HepG2 (cell line): ENCODE data around the gene GPAT3. TPM values are rescaled to one million over a fixed set of nuclear protein-coding genes. Genes with fewer than 3 reads are reported as not detected.

Experiments used
- ATAC-seq: fragments of 200-7000 bp; cut with Tn5 transposase; 3 replicates; pipeline ENCODE4 v1.9.1; 2020; ENCODE audit warnings: mild to moderate bottlenecking, moderate library complexity
- BruUV-seq: library from RNA; stranded (reverse); fragments of 400-500 nt; replicated peaks from 2 replicates; lab custom pipeline; 2021; lab: Mats Ljungman, UMichigan
- CTCF ChIA-PET: fragments of 300-600 bp; formaldehyde crosslinking; extraction: SDS; loops from one replicate; lab custom pipeline; 2021; ENCODE audit warnings: low total read pairs, inconsistent platforms, low intra/inter-chr PET ratio; lab: Yijun Ruan, JAX
- POLR2A ChIA-PET: fragments of 350-600 bp; sonication (Branson Sonifier 250); formaldehyde crosslinking; loops from one replicate; lab custom pipeline; 2020; ENCODE audit warnings: antibody characterized with exemption, inconsistent platforms; lab: Yijun Ruan, JAX
- DNase-seq: peaks from one replicate; pipeline ENCODE4 v3.0.0-alpha.2; 2015; ENCODE audit warnings: low spot score
- FAIRE-seq: peaks from 3 replicates; lab custom pipeline; 2011; peaks lifted over from hg19 to GRCh38; lab: Jason Lieb, UNC
- H2AFZ ChIP-seq: one replicate; pipeline ENCODE4 v1.6.1; 2011; ENCODE audit warnings: low read length, inconsistent platforms
- H3K27ac ChIP-seq: fragments of 300-600 bp; 3 replicates; pipeline ENCODE4 v1.8.0; 2011; ENCODE audit warnings: mixed run types, mild to moderate bottlenecking, mixed read lengths, low read length, inconsistent platforms; ENCODE audit not compliant: insufficient read depth; ENCODE audit errors: extremely low read length
- H3K27me3 ChIP-seq, 2 experiments: fragments of 200-600 bp in 1 of 2; 2 replicates in 1 of 2; 3 replicates in 1 of 2; pipeline versions ENCODE4 v1.6.0 to v1.8.0; 2011; ENCODE audit warnings: low read length in 2 of 2, mild to moderate bottlenecking in 2 of 2, moderate library complexity in 2 of 2, inconsistent platforms in 1 of 2; ENCODE audit not compliant: insufficient read depth in 2 of 2, control insufficient read depth in 1 of 2
- H3K36me3 ChIP-seq, 2 experiments: fragments of 200-600 bp in 1 of 2; replicated peaks in 1 of 2; 2 replicates in 1 of 2; 3 replicates in 1 of 2; pipeline versions ENCODE4 v1.5.1 to v1.8.0; 2011; ENCODE audit warnings: low read length in 2 of 2, inconsistent platforms in 1 of 2; ENCODE audit not compliant: insufficient read depth in 2 of 2, control insufficient read depth in 1 of 2
- H3K4me1 ChIP-seq: 2 replicates; pipeline ENCODE4 v1.5.1; 2012; ENCODE audit warnings: low read length, inconsistent platforms; ENCODE audit not compliant: insufficient read depth
- H3K4me2 ChIP-seq: 2 replicates; pipeline ENCODE4 v1.6.0; 2011; ENCODE audit warnings: low read depth, low read length, inconsistent platforms
- H3K4me3 ChIP-seq, 3 experiments: fragments of 200-600 bp in 1 of 3; sonication (generic), shearing (Covaris generic) in 1 of 3; replicated peaks in 1 of 3; 2 replicates each; pipeline ENCODE4 v1.5.1; 2011 to 2016; ENCODE audit warnings: low read length in 3 of 3, inconsistent platforms in 2 of 3, low read depth in 2 of 3, mild to moderate bottlenecking in 2 of 3, control low read depth in 1 of 3, mixed read lengths in 1 of 3; ENCODE audit not compliant: insufficient read depth in 1 of 3
- H3K79me2 ChIP-seq: one replicate; pipeline ENCODE4 v1.6.1; 2011; ENCODE audit warnings: low read length, inconsistent platforms; ENCODE audit not compliant: insufficient read depth
- H3K9ac ChIP-seq: 2 replicates; pipeline ENCODE4 v1.6.0; 2011; ENCODE audit warnings: mild to moderate bottlenecking, low read depth, low read length, inconsistent platforms; ENCODE audit not compliant: insufficient read depth
- H3K9me3 ChIP-seq: 2 replicates; pipeline ENCODE4 v1.5.1; 2012; ENCODE audit warnings: mild to moderate bottlenecking, low read length
- H4K20me1 ChIP-seq: 2 replicates; pipeline ENCODE4 v1.6.0; 2011; ENCODE audit warnings: inconsistent platforms, mild to moderate bottlenecking, low read length, moderate library complexity; ENCODE audit not compliant: insufficient read depth
- ARID4A ChIP-seq: sonication (generic); formaldehyde crosslinking; IDR thresholded peaks from 2 replicates; pipeline ENCODE4 v1.5.0; 2020; ENCODE audit warnings: mild to moderate bottlenecking, missing genetic modification reagents, borderline replicate concordance
- ATF6 ChIP-seq: sonication (generic); formaldehyde crosslinking; conservative IDR thresholded peaks from 2 replicates; pipeline ENCODE4 v1.4.0; 2020; ENCODE audit warnings: missing genetic modification reagents
- GZF1 ChIP-seq: sonication (generic); formaldehyde crosslinking; IDR thresholded peaks from 2 replicates; pipeline ENCODE4 v1.5.1; 2020; ENCODE audit warnings: mild to moderate bottlenecking, missing genetic modification reagents
- LRRFIP1 ChIP-seq: sonication (generic); formaldehyde crosslinking; conservative IDR thresholded peaks from 2 replicates; pipeline ENCODE4 v1.4.0; 2020; ENCODE audit warnings: missing genetic modification reagents
- MYC ChIP-seq: sonication (generic); formaldehyde crosslinking; IDR thresholded peaks from 2 replicates; pipeline ENCODE4 v1.9.0; 2021; ENCODE audit warnings: missing genetic modification reagents, borderline replicate concordance
- RFX1 ChIP-seq: fragments of 450-650 bp; IDR thresholded peaks from 2 replicates; pipeline ENCODE4 v1.6.1; 2017
- SOX13 ChIP-seq, 3 experiments: fragments of 450-650 bp in 1 of 3; sonication (generic) in 1 of 3; formaldehyde crosslinking in 1 of 3; IDR thresholded peaks in 2 of 3; conservative IDR thresholded peaks in 1 of 3; 2 replicates each; pipeline versions ENCODE4 v1.5.0 to v1.6.1; 2016 to 2020; ENCODE audit warnings: antibody characterized with exemption in 1 of 3, mild to moderate bottlenecking in 1 of 3, missing compliant biosample characterization in 1 of 3, missing genetic modification reagents in 1 of 3, moderate library complexity in 1 of 3
- ZNF143 ChIP-seq: sonication (generic); formaldehyde crosslinking; IDR thresholded peaks from 2 replicates; pipeline ENCODE4 v1.4.0; 2020; ENCODE audit warnings: missing genetic modification reagents
- ZSCAN12 ChIP-seq: sonication (generic); formaldehyde crosslinking; IDR thresholded peaks from 2 replicates; pipeline ENCODE4 v1.9.0; 2021; ENCODE audit warnings: mild to moderate bottlenecking, missing genetic modification reagents
- WGBS: methylation state at CpG from one replicate; pipeline ENCODE4 v1.1.6; 2017; ENCODE audit warnings: low lambda C conversion rate; 5-methylcytosine and 5-hydroxymethylcytosine counted together
- in situ Hi-C: cut with HindIII; loops from 2 replicates; pipeline ENCODE4 v1.10.0; 2017; ENCODE audit warnings: low pct_unique_long_range_greater_than_20kb; ENCODE audit not compliant: extremely low pct_ligation_motif_present
- intact Hi-C: fragments of 100-400 bp; cut with micrococcal nuclease; formaldehyde crosslinking; loops from one replicate; pipeline ENCODE4 v1.10.0; 2022; ENCODE audit not compliant: unreplicated experiment
- polyA plus RNA-seq, 8 experiments: library from polyadenylated mRNA; depleted of rRNA in 3 of 8; stranded (reverse) in 7 of 8; unstranded in 1 of 8; fragments of >200 nt; fragmentation: Illumina TruSeq in 4 of 8; extraction: Trizol in 4 of 8; gene quantifications; 2 replicates each; pipeline versions ENCODE4 v1.2.1 to v1.2.3, GENCODE V29; 2011 to 2016; ENCODE audit warnings: low read depth in 4 of 8, missing spikeins in 1 of 8, mixed read lengths in 1 of 8; ENCODE audit not compliant: insufficient read depth in 1 of 8
- total RNA-seq, 5 experiments: library from RNA; depleted of rRNA; stranded (reverse); fragments of >200 nt; fragmentation: Illumina TruSeq; extraction: Trizol; gene quantifications; 2 replicates each; pipeline ENCODE4 v1.2.3, GENCODE V29; 2016; ENCODE audit warnings: low read depth in 1 of 5

GPAT3 gene
- total and polyA plus RNA-seq, 2 of the 13 experiments (the other 11 are each of a cell fraction or from before 2014, with no cell fraction given) = 2.4 to 2.6 TPM

DNA sequence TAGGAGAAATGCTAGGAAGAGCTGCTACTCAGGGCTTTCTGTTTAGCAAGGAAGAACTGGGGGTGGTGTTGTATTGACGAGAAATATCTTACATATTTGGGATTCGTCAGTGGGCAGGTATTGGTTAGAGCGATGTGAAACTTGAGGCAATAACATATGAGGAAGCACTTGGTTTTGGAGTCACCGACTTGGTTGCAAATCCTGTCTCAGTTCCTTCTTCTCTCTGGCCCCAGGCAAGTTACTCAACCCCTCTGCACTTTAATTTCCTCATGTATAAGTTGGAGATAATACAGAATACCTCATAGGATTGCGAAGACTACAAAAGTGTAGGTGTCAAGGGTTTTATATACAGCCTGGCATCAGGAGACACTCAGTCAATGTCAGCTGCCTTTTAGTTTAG lies 34.1 kb downstream of the GPAT3 start:
- FAIRE-seq = no peak
- Histone ChIP-seq H3K9me3 (no peaks in the 10 kb centered on the region), H2AFZ (no peak overlapping the region), H3K4me1 (peaks cover 6% of the 10 kb centered on the region)
- DNase-seq = no peak
- no peak for ATAC-seq
- in situ Hi-C loops = no loop called here
- no peak for TF ChIP-seq ZSCAN12
- TF ChIP-seq LRRFIP1 = no peak
- TF ChIP-seq GZF1 (CRISPR knock-in tag) = no peak
- TF ChIP-seq, all 625 proteins: peak for 0
- BruUV-seq = no TSS peak
- no peak overlapping the region for H3K4me2 ChIP-seq
- no peaks in the 10 kb centered on the region for H4K20me1 ChIP-seq
- 86% methylated on average over 5 of the region's 5 CpGs for WGBS
- no peaks in the 10 kb centered on the region for H3K36me3 ChIP-seq
- ChIA-PET POLR2A (no interaction called here), CTCF (no interaction called here)
- H3K79me2 ChIP-seq = no peaks in the 10 kb centered on the region
- intact Hi-C loops = no loop called here
- H3K27me3 ChIP-seq = no peaks in the 10 kb centered on the region
- no peak overlapping the region for H3K4me3 ChIP-seq
- no peak overlapping the region for H3K27ac ChIP-seq
- no peak overlapping the region for H3K9ac ChIP-seq

GRCh38 chr4:83572848-83573247 lies 36.9 kb downstream of the GPAT3 start:
- intact Hi-C loops (no loop called here), in situ Hi-C loops (no loop called here)
- H3K4me1 ChIP-seq = peaks cover 6% of the 10 kb centered on the region
- no TSS peak for BruUV-seq
- H3K4me2 ChIP-seq = no peak overlapping the region
- no peaks in the 10 kb centered on the region for H3K27me3 ChIP-seq
- H4K20me1 ChIP-seq = no peaks in the 10 kb centered on the region
- CTCF ChIA-PET = no interaction called here
- ATAC-seq = no peak
- WGBS = 88% methylated on average over 3 of the region's 3 CpGs
- POLR2A ChIA-PET = no interaction called here
- H3K9me3 ChIP-seq = no peaks in the 10 kb centered on the region
- no peaks in the 10 kb centered on the region for H3K36me3 ChIP-seq
- no peak overlapping the region for H3K9ac ChIP-seq
- no peak overlapping the region for H3K4me3 ChIP-seq
- H3K79me2 ChIP-seq = no peaks in the 10 kb centered on the region
- H2AFZ ChIP-seq = no peak overlapping the region
- no peak for FAIRE-seq
- H3K27ac ChIP-seq = no peak overlapping the region
- no peak for DNase-seq
- TF ChIP-seq ZNF143 (CRISPR knock-in tag) (no peak), RFX1 (no peak), ATF6 (CRISPR knock-in tag) (no peak), SOX13 (IDR thresholded peaks at IDR 0.05) (no peak), SOX13 (CRISPR knock-in tag; conservative IDR thresholded peaks at IDR 0.05 in 1 of 2, IDR thresholded peaks at IDR 0.05 in 1 of 2) (no peak), ARID4A (CRISPR knock-in tag) (no peak), MYC (no peak)
